Measurements from ENCODE around the gene GSTA4.

DNA sequence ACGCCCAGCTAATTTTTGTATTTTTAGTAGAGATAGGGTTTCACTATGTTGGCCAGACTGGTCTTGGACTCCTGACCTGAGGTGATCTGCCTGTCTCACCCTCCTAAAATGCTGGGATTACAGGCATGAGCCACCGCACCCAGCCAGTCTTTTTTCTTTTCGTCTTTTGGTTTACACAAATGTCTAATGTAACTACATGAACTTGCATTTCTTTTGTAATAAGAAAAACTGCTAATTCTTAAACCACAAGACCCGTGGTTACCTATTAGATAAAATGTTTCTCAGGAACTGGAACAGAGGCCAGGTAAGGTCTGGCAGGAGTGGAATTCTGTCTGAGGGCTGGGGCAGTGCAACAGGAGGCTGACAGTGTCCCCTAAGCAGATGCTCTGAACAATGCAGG, 52.9 kb downstream of the GSTA4 start:
- no peak for TF ChIP-seq EZH2 (IDR thresholded peaks at IDR 0.05)
- TF ChIP-seq POLR2AphosphoS5 (IDR thresholded peaks at IDR 0.05; ENCODE audit: borderline replicate concordance, low read depth, low read length) = no peak
